ENCODE results near the gene TTC33. TPM values are rescaled to one million over a fixed set of nuclear protein-coding genes. Genes with fewer than 3 reads are reported as not detected.
"Not testable (repeated sequence)": the region's sequence is repeated elsewhere in the genome, so short reads cannot be mapped to it uniquely, and the experiment has no call there.

The TTC33 gene
- total RNA-seq, 2 experiments from 2014 or later, result 16.3 to 17.7 TPM

- no peak overlapping the region for H3K4me3 Mint-ChIP-seq
- no peak overlapping the region for H3K27ac Mint-ChIP-seq
- CTCF ChIA-PET, result interaction anchor here (1.8 kb wide), 1 partner anchor 15 kb away, joined by 5 read pairs; no protein-coding TSS in a partner anchor
- ATAC-seq, result no peak
- no peak for DNase-seq
- H3K9me3 Mint-ChIP-seq (ENCODE audit: low read depth), result no peaks in the 10 kb centered on the region
- H3K27me3 Mint-ChIP-seq, result no peaks in the 10 kb centered on the region
- H3K4me1 Mint-ChIP-seq, result peaks cover 16% of the 10 kb centered on the region
- no peaks in the 10 kb centered on the region for H3K36me3 Mint-ChIP-seq
Observed at GRCh38 chr5:40666657-40667056, 89.1 kb downstream of the TTC33 start.

- H3K27me3 Mint-ChIP-seq, result no peaks in the 10 kb centered on the region
- no peak overlapping the region for H3K4me3 Mint-ChIP-seq
- CTCF ChIA-PET, result interaction anchor here (1.8 kb wide), 1 partner anchor 14 kb away, joined by 5 read pairs; no protein-coding TSS in a partner anchor
- H3K27ac Mint-ChIP-seq, result no peak overlapping the region
- ATAC-seq (no peak), DNase-seq (no peak)
- H3K36me3 Mint-ChIP-seq, result no peaks in the 10 kb centered on the region
- H3K9me3 Mint-ChIP-seq (ENCODE audit: low read depth), result no peaks in the 10 kb centered on the region
- H3K4me1 Mint-ChIP-seq, result peaks cover 16% of the 10 kb centered on the region
Observed at GRCh38 chr5:40665635-40666298, 90.0 kb downstream of the TTC33 start.

- peaks cover 2% of the 10 kb centered on the region for H3K9me3 Mint-ChIP-seq (ENCODE audit: low read depth)
- no peaks in the 10 kb centered on the region for H3K27me3 Mint-ChIP-seq
- DNase-seq, result no peak
- no peak overlapping the region for H3K27ac Mint-ChIP-seq
- peaks cover 8% of the 10 kb centered on the region for H3K36me3 Mint-ChIP-seq
- H3K4me1 Mint-ChIP-seq, result peaks cover 10% of the 10 kb centered on the region
- H3K4me3 Mint-ChIP-seq, result no peak overlapping the region
- ATAC-seq, result no peak
- CTCF ChIA-PET, result no interaction called here
Observed at GRCh38 chr5:40660751-40661150, 95.0 kb downstream of the TTC33 start.

GRCh38 chr5:40656766-40657165 is 99.0 kb downstream of the TTC33 start:
- H3K27ac Mint-ChIP-seq, result no peak overlapping the region
- H3K27me3 Mint-ChIP-seq, result no peaks in the 10 kb centered on the region
- CTCF ChIA-PET, result no interaction called here
- peaks cover 47% of the 10 kb centered on the region for H3K4me1 Mint-ChIP-seq
- H3K36me3 Mint-ChIP-seq, result peaks cover 8% of the 10 kb centered on the region
- DNase-seq (no peak), ATAC-seq (no peak)
- H3K9me3 Mint-ChIP-seq (ENCODE audit: low read depth), result peaks cover 2% of the 10 kb centered on the region
- H3K4me3 Mint-ChIP-seq, result no peak overlapping the region

- CTCF ChIA-PET, result interaction anchor here (2.8 kb wide), 1 partner anchor 20 kb away, joined by 11 read pairs; no protein-coding TSS in a partner anchor
- not testable (repeated sequence) for H3K9me3 Mint-ChIP-seq (ENCODE audit: low read depth)
Observed at GRCh38 chr5:40656091-40656490, 99.7 kb downstream of the TTC33 start.

GRCh38 chr5:40655138-40655537 is 100.6 kb downstream of the TTC33 start:
- H3K4me3 Mint-ChIP-seq, result peak overlapping the region; percentile 76
- DNase-seq, result no peak

More at GRCh38 chr5:40656091-40656490, 99.7 kb downstream of the TTC33 start:
- H3K36me3 Mint-ChIP-seq, ATAC-seq, H3K27me3 Mint-ChIP-seq, H3K27ac Mint-ChIP-seq, DNase-seq, H3K4me3 Mint-ChIP-seq: not testable (repeated sequence)
- H3K4me1 Mint-ChIP-seq, result peaks cover 51% of the 10 kb centered on the region

GRCh38 chr5:40654377-40654991 is 101.3 kb downstream of the TTC33 start:
- Mint-ChIP-seq H3K27me3 (no peaks in the 10 kb centered on the region), H3K4me1 (peaks cover 65% of the 10 kb centered on the region), H3K4me3 (peak overlapping the region; percentile 76), H3K36me3 (peaks cover 8% of the 10 kb centered on the region), H3K9me3 (ENCODE audit: low read depth) (peaks cover 2% of the 10 kb centered on the region), H3K27ac (peak overlapping the region; percentile 96)
- DNase-seq (no peak), ATAC-seq (no peak)
- CTCF ChIA-PET, result interaction anchor here (0.7 to 3.2 kb wide), 9 partner anchors 18 to 212 kb away, joined by 3 to 24 read pairs (median 4); partner anchors contain the start of gene PTGER4

More at GRCh38 chr5:40655138-40655537, 100.6 kb downstream of the TTC33 start:
- ATAC-seq, result peak; percentile 26
- Mint-ChIP-seq H3K36me3 (peaks cover 8% of the 10 kb centered on the region), H3K27me3 (no peaks in the 10 kb centered on the region), H3K4me1 (peaks cover 59% of the 10 kb centered on the region), H3K27ac (peak overlapping the region; percentile 96), H3K9me3 (ENCODE audit: low read depth) (peaks cover 2% of the 10 kb centered on the region)
- CTCF ChIA-PET, result interaction anchor here (0.7 to 3.0 kb wide), 5 partner anchors 17 to 213 kb away, joined by 3 to 15 read pairs (median 4); no protein-coding TSS in a partner anchor

GRCh38 chr5:40653221-40654022 is 102.3 kb downstream of the TTC33 start:
- DNase-seq (no peak), ATAC-seq (peak; percentile 40)
- CTCF ChIA-PET, result interaction anchor here (0.7 to 3.2 kb wide), 9 partner anchors 23 to 216 kb away, joined by 3 to 24 read pairs (median 3); partner anchors contain the start of gene PTGER4
- H3K27ac Mint-ChIP-seq, result peak overlapping the region; percentile 96
- peaks cover 4% of the 10 kb centered on the region for H3K9me3 Mint-ChIP-seq (ENCODE audit: low read depth)
- H3K4me3 Mint-ChIP-seq, result peak overlapping the region; percentile 76
- no peaks in the 10 kb centered on the region for H3K27me3 Mint-ChIP-seq
- H3K36me3 Mint-ChIP-seq, result peaks cover 10% of the 10 kb centered on the region
- H3K4me1 Mint-ChIP-seq, result peaks cover 74% of the 10 kb centered on the region

- Mint-ChIP-seq H3K4me1 (peaks cover 78% of the 10 kb centered on the region), H3K36me3 (peaks cover 14% of the 10 kb centered on the region), H3K4me3 (peak overlapping the region; percentile 76), H3K27ac (peak overlapping the region; percentile 96), H3K27me3 (no peaks in the 10 kb centered on the region), H3K9me3 (ENCODE audit: low read depth) (peaks cover 2% of the 10 kb centered on the region)
- peak; percentile 65 for DNase-seq
- ATAC-seq, result peak; percentile 52
- CTCF ChIA-PET, result interaction anchor here (0.7 to 3.2 kb wide), 7 partner anchors 14 to 215 kb away, joined by 3 to 24 read pairs (median 5); partner anchors contain the start of gene PTGER4
Observed at GRCh38 chr5:40652441-40653220, 103.1 kb downstream of the TTC33 start.

- DNase-seq (no peak), ATAC-seq (no peak)
- H3K9me3 Mint-ChIP-seq (ENCODE audit: low read depth), result peaks cover 2% of the 10 kb centered on the region
- no peak overlapping the region for H3K4me3 Mint-ChIP-seq
- CTCF ChIA-PET, result interaction anchor here (3.2 kb wide), 1 partner anchor 29 kb away, joined by 24 read pairs; the partner anchor contains the start of gene PTGER4
- H3K27ac Mint-ChIP-seq, result no peak overlapping the region
- H3K36me3 Mint-ChIP-seq, result peaks cover 15% of the 10 kb centered on the region
- H3K27me3 Mint-ChIP-seq, result no peaks in the 10 kb centered on the region
- peaks cover 74% of the 10 kb centered on the region for H3K4me1 Mint-ChIP-seq
Observed at GRCh38 chr5:40651201-40651600, 104.6 kb downstream of the TTC33 start.

GRCh38 chr5:40649463-40650030 is 106.2 kb downstream of the TTC33 start:
- Mint-ChIP-seq H3K27ac (peak overlapping the region; percentile 74), H3K4me1 (peaks cover 59% of the 10 kb centered on the region), H3K27me3 (no peaks in the 10 kb centered on the region), H3K9me3 (ENCODE audit: low read depth) (peaks cover 8% of the 10 kb centered on the region), H3K36me3 (peaks cover 24% of the 10 kb centered on the region), H3K4me3 (no peak overlapping the region)
- peak; percentile 27 for ATAC-seq
- no peak for DNase-seq
- CTCF ChIA-PET, result no interaction called here

GRCh38 chr5:40648150-40648549 is 107.6 kb downstream of the TTC33 start:
- Mint-ChIP-seq H3K27ac (no peak overlapping the region), H3K36me3 (peaks cover 31% of the 10 kb centered on the region), H3K4me1 (peaks cover 46% of the 10 kb centered on the region), H3K4me3 (no peak overlapping the region), H3K27me3 (no peaks in the 10 kb centered on the region), H3K9me3 (ENCODE audit: low read depth) (peaks cover 8% of the 10 kb centered on the region)
- no peak for DNase-seq
- CTCF ChIA-PET, result no interaction called here
- ATAC-seq, result no peak

Measured in activated CD8-positive, alpha-beta memory T cell treated with anti-CD3 and anti-CD28 coated beads, Interleukin-2, amount 10 ng/mL, durations not matched to agents 7 days and 5 days (primary cell).